Skin epidermis (tissue), 12 donors: ENCODE results near the gene DIP2A.
A peak's percentile ranks its signal among the peaks of the same experiment; 100 is the strongest.
"Not testable (repeated sequence)": the region's sequence is repeated elsewhere in the genome, so short reads cannot be mapped to it uniquely, and the experiment has no call there.

Source experiments
- H3K27ac ChIP-seq, 21 experiments: fragments of 200-600 bp; sonication (generic) in 11 of 21; one replicate each; pipeline ENCODE4 v1.5.0; 2020; ENCODE audit warnings: mild to moderate bottlenecking in 3 of 21, inconsistent platforms in 2 of 21, moderate library complexity in 2 of 21
- H3K4me3 ChIP-seq, 7 experiments: fragments of 200-600 bp; sonication (generic) in 2 of 7; one replicate each; pipeline ENCODE4 v1.5.0; 2020; ENCODE audit warnings: inconsistent platforms in 2 of 7, mild to moderate bottlenecking in 2 of 7, moderate library complexity in 1 of 7

Gene DIP2A

DNA sequence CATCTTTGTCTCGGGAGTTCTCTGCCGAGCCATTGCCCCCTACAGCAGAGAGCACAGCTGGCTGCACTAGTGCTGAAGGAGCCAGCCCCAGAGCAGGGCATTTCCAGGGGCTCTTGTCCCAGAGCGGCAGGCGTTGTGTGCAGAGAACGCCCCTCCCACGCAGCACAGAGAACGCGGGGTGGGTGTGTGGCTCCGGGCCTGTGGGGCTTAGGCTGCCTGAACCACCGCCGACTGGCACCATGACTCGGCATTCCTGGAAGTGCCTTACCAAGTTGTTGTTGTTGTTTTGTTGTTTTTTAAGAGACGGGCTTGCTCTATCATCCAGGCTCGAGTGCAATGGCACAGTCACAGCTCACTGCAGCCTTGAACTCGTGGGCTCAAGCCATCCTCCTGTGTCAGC lies 15.8 kb upstream of the DIP2A start:
- no peak overlapping the region for H3K27ac ChIP-seq
- no peak overlapping the region for H3K4me3 ChIP-seq

DNA sequence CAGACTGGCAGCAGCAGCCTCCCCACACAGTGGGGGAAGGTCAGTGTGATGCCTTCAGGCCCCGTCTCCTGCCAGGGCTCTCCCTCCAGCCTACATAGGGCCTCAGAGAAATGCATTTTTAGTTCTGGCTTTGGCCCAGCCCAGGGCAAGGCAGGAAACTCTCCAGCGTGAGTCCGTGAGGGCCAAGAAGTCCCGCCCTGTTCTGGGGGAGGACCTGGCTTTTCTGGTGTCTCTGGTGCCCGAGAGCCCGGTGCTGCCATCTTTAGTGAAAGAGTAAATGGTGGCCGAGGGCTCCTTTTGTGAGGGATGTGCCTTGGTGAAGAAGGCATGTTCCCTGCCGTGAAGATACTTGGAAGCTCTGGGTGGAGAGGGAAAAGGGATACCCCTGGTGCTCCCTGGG lies 14.8 kb upstream of the DIP2A start:
- no peak overlapping the region for H3K4me3 ChIP-seq
- peak overlapping the region in 3 of 21 experiments; percentile 7 to 43 (median 23) for H3K27ac ChIP-seq

DNA sequence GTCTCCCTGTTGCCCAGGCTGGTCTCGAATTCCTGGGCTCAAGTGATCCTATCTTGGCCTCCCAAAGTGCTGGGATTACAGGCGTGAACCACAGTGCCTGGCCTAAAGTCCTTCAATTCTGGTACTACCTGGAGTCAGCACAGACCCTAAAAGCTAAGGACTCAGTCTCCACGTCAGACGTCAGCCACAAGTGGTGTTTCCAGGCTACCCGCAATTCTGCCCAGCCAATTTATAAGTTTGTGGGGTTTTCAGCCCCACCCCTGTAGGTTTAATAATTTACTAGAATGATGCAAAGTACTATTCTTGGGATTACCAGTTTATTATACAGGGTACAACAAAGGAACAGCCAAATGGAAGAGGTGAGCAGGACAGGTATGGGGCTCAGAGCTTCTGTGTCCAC lies 10.6 kb upstream of the DIP2A start:
- no peak overlapping the region for H3K27ac ChIP-seq
- H3K4me3 ChIP-seq: no peak overlapping the region

DNA sequence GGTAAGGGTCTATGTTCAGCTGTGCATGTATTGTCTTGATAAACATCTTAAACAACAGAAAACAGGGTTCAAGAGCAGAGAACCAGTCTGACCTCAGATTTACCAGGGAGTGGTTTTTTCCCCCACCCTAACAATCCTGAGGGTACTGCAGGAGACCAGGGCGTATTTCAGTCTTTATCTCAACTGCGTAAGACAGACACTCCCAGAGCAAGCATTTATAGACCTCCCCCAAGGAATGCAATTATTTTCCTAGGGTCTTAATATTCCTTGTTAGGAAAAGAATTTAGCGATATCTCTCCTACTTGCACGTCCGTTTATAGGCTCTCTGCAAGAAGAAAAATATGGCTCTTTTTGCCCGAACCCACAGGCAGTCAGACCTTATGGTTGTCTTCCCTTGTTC lies 9.8 kb upstream of the DIP2A start:
- not testable (repeated sequence) for H3K27ac ChIP-seq, H3K4me3 ChIP-seq

DNA sequence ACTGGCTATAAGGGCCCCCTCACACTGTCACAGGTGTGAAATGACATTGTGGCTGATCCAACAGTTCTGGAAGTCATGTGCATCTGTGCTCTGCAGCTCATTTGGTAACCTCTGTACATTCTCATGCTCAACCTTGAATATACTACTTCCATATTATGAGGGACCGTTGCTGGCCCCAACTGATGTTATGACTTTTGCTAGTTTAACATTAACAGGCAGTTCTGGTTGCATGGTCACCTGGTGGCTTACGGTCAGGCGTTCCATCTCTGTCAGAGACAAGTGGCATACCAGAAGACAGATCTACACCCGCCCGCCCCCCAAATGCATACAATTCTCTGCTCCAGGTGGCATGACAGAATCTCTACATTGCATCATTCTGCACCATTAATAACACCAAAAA lies 6.0 kb upstream of the DIP2A start:
- Histone ChIP-seq H3K27ac (no peak overlapping the region), H3K4me3 (no peak overlapping the region)

DNA sequence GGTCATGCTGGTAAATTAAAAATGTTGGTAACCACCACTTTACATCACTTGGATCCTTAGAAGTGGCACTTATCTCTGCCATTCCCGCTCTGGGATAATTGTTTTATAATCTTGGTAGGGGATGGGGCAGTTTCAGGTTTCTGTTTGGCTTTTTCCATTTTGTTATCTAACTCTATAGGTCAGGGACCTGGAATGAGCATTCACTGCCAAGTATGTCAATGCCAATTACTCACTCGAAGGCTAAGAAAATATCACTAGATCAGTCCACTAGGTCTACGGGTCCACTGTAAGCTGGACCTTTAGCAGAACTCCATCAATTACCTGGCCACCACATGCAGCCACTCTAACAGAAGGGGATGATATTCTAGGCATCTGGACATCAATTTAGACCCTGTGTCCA lies 4.5 kb upstream of the DIP2A start:
- Histone ChIP-seq H3K4me3 (no peak overlapping the region), H3K27ac (peak overlapping the region in 1 of 21 experiments; percentile 42)

DNA sequence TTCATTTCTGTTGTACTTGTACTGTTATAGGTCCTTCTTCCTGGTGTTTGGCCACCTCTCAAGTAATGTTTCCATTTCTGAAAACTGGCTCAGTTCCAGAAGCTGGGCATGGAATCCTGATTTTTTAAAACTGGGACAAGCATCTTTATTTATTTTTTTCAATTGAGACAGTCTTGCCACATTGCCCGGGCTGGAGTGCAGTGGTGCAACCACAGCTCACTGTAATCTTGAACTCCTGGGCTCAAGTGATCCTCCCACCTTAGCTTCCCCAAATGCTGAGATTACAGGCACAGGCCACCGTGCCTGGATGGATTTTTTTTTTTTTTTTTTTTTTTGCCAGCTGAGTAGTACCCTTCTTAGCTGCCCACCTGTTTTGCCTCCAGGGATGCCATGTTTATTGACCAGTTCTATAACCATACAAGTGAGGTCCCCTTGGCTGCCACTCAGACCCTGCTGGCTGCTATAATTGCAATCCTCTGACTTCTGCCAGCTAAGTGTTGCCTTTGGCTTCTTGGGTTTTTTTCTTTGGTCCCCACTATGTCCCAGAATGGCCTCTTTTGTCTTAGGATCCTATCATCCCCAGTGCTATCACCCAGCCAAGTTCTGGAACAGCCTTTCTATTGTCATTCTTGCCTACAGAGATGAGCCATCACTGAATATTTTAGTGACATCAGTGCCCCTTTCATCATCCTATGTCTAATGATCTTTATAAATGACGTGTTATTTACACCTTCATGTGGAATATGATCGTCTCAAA lies 3.9 kb upstream of the DIP2A start:
- Histone ChIP-seq H3K27ac (peak overlapping the region in 5 of 21 experiments; percentile 3 to 42 (median 27)), H3K4me3 (no peak overlapping the region)

DNA sequence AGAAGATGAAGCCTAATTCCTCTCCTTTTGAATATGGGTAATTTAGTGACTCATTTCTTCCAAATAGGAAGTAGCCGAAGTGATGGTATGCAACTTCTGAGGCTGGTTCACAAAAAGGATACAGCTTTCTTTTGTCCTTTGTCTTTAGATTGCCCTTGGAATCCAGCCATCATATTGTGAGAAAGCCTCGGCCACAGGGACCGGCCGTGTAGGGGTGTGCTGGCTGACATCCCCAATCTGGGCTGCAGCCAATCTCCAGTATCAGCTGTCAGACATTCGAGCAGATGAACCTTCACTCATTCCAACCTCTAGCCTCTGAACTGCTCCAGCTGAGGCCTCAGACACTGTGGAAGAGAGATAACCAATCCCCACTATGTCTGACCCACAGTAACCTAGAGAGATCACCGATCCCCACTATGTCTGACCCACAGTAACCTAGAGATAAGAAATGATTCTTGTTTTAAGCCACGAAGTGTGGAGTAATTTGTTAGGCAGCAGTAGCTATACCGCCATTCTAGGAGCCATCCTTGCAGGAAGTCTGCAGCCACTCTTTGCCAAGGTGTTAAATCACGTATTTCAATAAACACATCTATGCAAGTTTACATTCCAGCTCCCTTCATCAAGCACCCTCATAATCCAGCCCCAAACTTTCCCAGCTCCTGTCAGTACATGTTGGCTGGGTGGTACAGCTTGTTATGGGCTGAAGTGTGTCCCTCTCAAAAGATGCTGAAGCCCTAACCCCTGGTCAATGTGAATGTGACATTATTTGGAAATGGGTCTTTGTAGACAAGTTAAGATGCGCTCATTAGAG lies 2.9 kb upstream of the DIP2A start:
- peak overlapping the region in 7 of 21 experiments; percentile 1 to 87 (median 11) for H3K27ac ChIP-seq
- no peak overlapping the region for H3K4me3 ChIP-seq

DNA sequence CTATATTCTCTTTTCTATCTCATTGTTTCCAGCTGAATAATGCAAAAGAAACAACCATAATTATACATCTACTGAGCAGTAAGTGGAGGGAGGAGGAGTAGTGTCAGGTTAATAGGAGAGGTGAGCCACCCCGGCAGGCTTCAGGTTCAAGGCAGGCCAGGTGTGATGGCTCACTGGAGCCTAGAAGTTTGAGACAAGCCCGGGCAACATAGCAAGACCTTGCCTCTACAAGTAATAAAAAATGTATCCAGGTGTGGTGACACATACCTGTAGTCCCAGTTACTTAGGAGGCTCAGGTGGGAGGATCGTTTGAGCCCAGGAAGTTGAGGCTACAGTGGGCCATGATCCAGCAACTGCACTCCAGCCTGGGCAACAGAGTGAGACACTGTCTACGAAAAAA lies 1.9 kb upstream of the DIP2A start:
- Histone ChIP-seq H3K4me3 (no peak overlapping the region), H3K27ac (peak overlapping the region in 2 of 21 experiments; percentile 32 to 87)

DNA sequence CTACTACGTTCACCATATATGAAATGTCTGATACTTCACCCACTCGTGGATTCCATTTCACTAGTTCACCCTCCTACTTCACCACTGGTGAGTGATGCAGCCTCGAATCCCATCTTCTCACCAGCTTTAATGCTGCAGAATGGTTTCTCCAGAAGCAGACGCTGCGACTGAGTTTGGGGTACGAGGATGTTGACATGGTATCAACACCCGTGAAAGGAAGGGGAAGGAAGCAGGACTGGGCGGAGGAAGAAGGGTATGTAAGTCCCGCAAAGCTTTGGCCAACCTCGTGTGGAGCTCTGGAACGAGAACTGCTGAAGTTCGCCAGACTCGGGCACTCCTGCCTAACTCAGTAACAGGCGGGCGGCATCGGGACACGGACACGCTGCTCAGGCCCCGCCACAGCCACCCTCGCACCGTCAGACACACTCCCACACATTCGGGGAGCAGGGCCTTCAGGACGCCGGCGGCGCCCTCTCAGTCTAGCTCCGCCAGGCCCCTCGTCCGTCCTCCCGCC lies 833 bp upstream of the DIP2A start:
- Histone ChIP-seq H3K4me3 (peak overlapping the region; percentile 72 to 99 (median 97)), H3K27ac (peak overlapping the region; percentile 82 to 97 (median 95))

DNA sequence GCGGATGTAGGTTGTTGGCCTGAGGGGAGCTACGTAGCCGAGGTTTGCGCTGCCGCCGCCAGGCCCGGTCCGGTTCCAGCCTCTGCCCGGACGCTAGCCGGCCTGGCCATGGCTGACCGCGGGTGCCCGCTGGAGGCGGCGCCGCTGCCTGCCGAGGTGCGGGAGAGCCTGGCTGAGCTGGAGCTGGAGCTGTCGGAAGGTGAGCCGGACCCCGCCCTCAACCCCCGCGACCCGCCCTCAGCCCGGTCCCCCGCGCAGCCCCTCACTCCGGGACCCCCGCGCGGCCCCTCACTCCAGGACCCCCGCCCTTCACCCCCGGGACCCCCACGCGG lies 299 bp downstream of the DIP2A start:
- Histone ChIP-seq H3K4me3 (peak overlapping the region; percentile 60 to 100 (median 98)), H3K27ac (peak overlapping the region; percentile 81 to 99 (median 95))

DNA sequence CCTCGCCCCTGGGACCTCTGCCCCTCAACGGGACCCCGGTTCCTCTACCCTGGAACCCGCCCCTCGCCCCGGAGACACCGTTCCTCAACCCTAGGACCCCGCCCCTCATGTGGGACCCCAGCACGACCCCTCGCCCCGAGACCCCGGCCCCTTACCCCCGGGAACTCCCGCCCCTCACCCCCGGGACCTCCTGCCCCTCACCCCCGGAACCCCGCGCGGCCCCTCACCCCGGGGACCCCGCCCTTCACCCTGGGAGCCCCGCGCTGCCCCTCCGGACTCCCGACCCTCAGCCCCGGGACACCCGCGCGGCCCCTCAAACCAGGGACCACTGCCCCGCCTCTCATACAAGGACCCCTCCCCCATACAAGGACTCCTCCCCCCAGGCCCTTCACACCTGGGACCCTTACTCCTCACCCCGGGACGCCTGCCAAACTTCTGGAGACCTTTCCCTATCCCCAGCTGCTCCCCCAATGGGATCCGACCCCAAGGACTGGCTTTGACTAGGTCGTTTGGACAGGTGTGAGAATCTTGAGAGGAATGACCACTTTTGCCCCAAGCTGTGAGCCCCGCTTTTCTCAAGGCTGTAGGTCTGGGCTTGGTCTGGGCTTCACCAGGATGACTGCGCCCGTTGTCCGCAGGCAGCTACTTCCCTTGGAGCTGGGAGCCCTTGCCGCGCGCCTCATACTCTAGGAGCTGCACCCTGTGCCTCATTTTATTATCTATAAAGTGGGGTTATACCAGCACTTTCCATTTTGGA lies 843 bp downstream of the DIP2A start:
- peak overlapping the region; percentile 81 to 99 (median 95) for H3K27ac ChIP-seq

DNA sequence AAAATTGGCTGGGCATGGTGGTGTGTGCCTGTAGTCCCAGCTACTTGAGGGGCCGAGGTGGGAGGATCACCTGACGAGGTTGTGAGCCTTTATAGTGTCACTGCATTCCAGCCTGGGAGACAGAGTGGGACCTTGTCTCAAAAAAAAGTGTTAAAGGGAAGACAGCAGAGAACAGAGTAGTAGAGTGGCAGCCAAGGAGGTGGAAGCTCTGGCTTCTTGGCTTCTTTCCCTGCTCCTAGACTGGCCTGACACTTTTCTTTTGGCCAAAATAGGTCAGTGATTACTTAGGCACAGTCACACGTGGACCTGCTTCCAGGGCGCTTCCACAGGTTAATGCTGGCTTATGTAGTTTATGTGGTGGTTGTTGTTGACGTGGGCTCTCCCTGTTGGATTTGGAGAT lies 3.2 kb downstream of the DIP2A start:
- H3K27ac ChIP-seq: no peak overlapping the region
- no peak overlapping the region for H3K4me3 ChIP-seq

More for the DNA sequence above, 843 bp downstream of the DIP2A start:
- peak overlapping the region; percentile 60 to 100 (median 98) for H3K4me3 ChIP-seq

DNA sequence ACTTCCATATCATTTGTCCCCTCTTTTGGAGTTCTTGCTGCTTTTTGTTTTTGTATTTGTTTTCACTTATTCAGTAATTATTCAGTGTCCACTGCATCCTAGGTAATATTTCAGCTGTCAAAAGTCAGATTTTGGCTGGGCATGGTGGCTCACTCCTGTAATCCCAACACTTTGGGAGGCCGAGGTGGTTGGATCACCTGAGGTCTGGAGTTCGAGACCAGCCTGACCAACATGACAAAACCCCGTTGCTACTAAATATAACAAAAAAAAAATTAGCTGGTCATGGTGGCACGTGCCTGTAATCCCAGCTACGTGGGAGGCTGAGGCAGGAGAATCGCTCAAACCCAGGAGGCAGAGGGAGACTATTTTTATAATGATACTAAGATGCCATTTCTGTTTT lies 6.5 kb downstream of the DIP2A start:
- H3K27ac ChIP-seq, H3K4me3 ChIP-seq: not testable (repeated sequence)

DNA sequence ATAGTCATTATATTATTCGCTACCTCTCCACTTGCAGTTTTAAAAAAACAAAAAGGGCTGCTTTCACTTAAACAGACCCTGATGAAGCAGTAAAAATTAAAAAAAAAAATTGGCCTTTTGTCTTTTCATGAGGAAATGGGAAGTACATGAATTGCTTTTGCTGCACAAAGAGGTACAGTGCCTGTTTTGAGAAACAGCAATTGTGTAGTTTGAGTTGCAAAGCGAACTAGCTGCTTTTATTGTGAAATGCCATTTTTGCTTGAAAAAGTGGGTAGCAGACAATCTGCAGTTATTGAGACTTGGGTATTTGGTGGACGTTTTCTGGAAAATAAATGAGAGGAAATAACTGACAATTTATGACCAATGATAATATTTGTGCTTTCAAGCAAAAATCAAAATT lies 7.0 kb downstream of the DIP2A start:
- Histone ChIP-seq H3K27ac (no peak overlapping the region), H3K4me3 (no peak overlapping the region)

DNA sequence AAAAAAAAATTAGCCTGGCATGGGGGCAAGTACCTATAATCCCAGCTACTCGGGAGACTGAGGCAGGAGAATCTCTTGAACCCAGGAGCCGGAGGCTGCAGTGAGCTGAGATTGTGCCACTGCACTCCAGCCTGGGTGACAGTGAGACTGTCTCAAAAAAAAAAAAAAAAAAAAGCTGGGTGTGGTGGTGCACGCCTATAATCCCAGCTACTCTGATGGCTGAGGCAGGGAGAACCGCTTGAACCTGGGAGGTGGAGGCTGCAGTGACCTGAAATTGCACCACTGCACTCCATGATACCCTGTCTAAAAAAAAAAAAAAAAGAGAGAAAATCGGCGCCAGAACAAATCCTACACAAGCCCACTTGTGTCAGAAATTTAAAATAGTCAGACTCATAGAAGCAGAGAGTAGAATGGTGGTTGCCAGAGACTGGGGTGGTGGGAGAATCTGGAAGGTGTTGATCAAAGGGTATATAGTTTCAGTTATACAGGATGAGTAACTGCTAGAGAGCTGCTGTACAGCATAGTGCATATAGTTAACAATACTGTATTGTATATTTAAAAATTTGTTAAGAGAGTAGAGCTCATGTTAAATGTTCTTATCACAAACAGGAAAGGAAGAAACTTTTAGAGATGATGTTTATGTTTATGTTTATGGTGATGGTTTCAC lies 9.6 kb downstream of the DIP2A start:
- Histone ChIP-seq H3K4me3 (no peak overlapping the region), H3K27ac (no peak overlapping the region)

DNA sequence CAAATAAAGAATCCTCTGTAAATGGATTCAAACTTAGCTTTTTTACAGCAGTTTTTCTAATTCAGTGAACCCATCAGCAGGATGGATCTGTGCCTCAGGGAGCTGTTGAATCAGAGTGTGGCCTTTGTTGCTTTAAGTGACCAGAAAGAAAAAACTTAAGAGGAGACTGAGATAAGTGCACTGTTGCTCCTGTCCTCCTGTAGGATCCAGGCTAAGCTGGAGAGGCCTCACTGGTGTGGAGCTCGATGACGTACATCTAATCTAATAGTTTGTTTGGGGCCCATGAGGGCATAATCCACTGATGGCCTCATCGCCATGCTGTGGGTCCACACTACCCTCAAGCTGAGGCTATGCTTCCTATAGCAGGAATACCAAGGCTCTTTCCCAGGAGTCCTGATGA lies 10.6 kb downstream of the DIP2A start:
- Histone ChIP-seq H3K27ac (no peak overlapping the region), H3K4me3 (no peak overlapping the region)

DNA sequence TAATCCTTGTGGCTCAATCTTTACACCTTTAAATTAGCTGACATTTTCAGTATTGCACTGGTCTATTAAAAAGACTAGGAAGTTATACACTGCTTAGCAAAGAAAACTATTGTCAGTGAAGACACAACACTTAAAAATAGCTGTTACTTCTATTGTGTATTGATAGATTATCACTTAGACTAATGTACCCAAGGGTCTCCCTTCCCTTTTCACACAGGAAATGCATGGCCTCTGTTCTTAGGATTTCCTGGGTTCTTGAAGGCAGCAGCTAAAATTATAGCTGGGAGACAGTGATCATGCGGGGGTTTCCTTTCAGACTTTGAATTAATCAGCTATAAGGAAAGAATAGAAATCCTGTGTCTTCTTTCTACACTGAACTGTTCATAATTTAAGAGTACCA lies 12.8 kb downstream of the DIP2A start:
- Histone ChIP-seq H3K27ac (no peak overlapping the region), H3K4me3 (no peak overlapping the region)

DNA sequence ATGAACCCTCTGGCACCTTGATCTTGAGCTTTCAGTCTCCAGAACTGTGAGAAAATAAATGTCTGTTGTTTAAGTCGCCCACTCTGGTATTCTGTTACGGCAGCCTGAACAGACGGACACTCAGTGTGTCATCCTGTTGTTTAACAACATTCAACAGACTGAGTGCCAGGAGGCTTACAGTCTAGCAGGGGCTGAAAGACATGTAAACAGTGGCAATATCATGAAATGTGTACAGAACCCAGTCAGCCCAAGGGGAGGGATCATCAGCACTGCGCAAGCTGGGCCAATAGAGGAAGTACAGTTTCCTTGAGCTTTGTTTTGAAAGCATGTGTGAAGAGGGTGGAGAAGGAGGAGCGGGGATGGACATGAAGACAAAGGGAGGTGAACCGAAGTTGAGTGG lies 13.6 kb downstream of the DIP2A start:
- H3K27ac ChIP-seq: no peak overlapping the region
- H3K4me3 ChIP-seq: no peak overlapping the region

DNA sequence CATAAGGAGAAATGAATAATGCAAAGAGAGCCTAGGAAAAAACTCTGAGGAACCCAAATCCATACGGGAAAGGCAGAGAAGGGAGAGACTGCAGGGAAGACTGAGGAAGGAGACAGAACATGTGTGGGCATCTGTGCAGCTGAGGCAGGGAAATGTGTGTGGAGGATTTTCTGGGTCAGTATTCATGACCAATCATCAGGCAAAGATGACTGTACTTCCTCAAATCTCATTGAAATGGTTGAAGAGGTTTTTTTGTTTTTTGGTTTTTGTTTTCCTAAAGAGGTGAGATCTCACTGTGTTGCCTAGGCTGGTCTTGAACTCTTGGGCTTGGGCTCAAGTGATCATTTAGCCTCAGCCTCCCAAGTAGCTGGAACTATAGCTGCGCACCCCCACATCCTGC lies 15.7 kb downstream of the DIP2A start:
- Histone ChIP-seq H3K4me3 (no peak overlapping the region), H3K27ac (no peak overlapping the region)
